GM12878 (cell line): ENCODE results near the gene KIRREL3. TPM values are rescaled to one million over a fixed set of nuclear protein-coding genes. Genes with fewer than 3 reads are reported as not detected.

Experiments used
- ATAC-seq: fragments of 200-7000 bp; cut with Tn5 transposase; 3 replicates; pipeline ENCODE4 v1.9.1; 2020; ENCODE audit warnings: mild to moderate bottlenecking, moderate library complexity
- BruUV-seq: library from RNA; stranded (reverse); fragments of 400-500 nt; replicated peaks from 2 replicates; lab custom pipeline; 2021; lab: Mats Ljungman, UMichigan
- CTCF ChIA-PET: fragments of 300-600 bp; sonication (Branson Sonifier 250); formaldehyde crosslinking; extraction: SDS; loops from one replicate; lab custom pipeline; 2021; ENCODE audit warnings: inconsistent platforms; lab: Yijun Ruan, JAX
- POLR2A ChIA-PET: fragments of 350-600 bp; formaldehyde crosslinking; extraction: SDS; loops from one replicate; lab custom pipeline; 2021; ENCODE audit warnings: inconsistent platforms; lab: Charles Lee
- RAD21 ChIA-PET: fragments of 300-600 bp; sonication (Branson Sonifier 250); formaldehyde crosslinking; loops from one replicate; lab custom pipeline; 2023; ENCODE audit warnings: antibody characterized with exemption; ENCODE audit not compliant: unreplicated experiment; lab: Charles Lee
- SMC1A ChIA-PET: fragments of 300-600 bp; sonication (Branson Sonifier 250); formaldehyde crosslinking; loops from one replicate; lab custom pipeline; 2023; ENCODE audit not compliant: unreplicated experiment, uncharacterized antibody; lab: Charles Lee
- DNase-seq: peaks from one replicate; pipeline ENCODE4 v3.0.0-alpha.2; 2011; ENCODE audit warnings: low read depth, low spot score
- FAIRE-seq: peaks from 3 replicates; lab custom pipeline; 2011; peaks lifted over from hg19 to GRCh38; lab: Jason Lieb, UNC
- H2AFZ ChIP-seq: 2 replicates; pipeline ENCODE4 v1.6.0; 2011; ENCODE audit warnings: low read depth, low read length, control low read depth; ENCODE audit not compliant: control insufficient read depth
- H3K27ac ChIP-seq: 2 replicates; pipeline ENCODE4 v1.5.1; 2011; ENCODE audit warnings: control low read depth; ENCODE audit not compliant: control insufficient read depth, insufficient read depth
- H3K27me3 ChIP-seq, 2 experiments: replicated peaks in 1 of 2; 2 replicates each; pipeline versions ENCODE4 v1.6.0 to v1.6.1; 2011; ENCODE audit warnings: low read length in 1 of 2; ENCODE audit not compliant: control insufficient read depth in 2 of 2, insufficient read depth in 2 of 2
- H3K36me3 ChIP-seq, 2 experiments: 2 replicates each; pipeline ENCODE4 v1.5.1; 2011; ENCODE audit warnings: low read length in 1 of 2; ENCODE audit not compliant: control insufficient read depth in 2 of 2, insufficient read depth in 2 of 2
- H3K4me1 ChIP-seq: 2 replicates; pipeline ENCODE4 v1.6.1; 2011; ENCODE audit warnings: mild to moderate bottlenecking, low read length, moderate library complexity, mixed read lengths; ENCODE audit not compliant: control insufficient read depth, insufficient read depth
- H3K4me2 ChIP-seq: 2 replicates; pipeline ENCODE4 v1.6.0; 2011; ENCODE audit warnings: control low read depth; ENCODE audit not compliant: control insufficient read depth, insufficient read depth
- H3K4me3 ChIP-seq: fragments of 200-600 bp; sonication (generic); 2 replicates; pipeline ENCODE4 v1.5.1; 2016
- H3K79me2 ChIP-seq: 2 replicates; pipeline ENCODE4 v1.6.0; 2011; ENCODE audit warnings: low read length; ENCODE audit not compliant: control insufficient read depth, insufficient read depth
- H3K9ac ChIP-seq: 2 replicates; pipeline ENCODE4 v1.8.0; 2011; ENCODE audit warnings: low read length, control low read depth, mixed read lengths; ENCODE audit not compliant: control insufficient read depth, insufficient read depth
- H3K9me3 ChIP-seq: replicated peaks from 3 replicates; pipeline ENCODE4 v1.5.1; 2011; ENCODE audit warnings: mild to moderate bottlenecking, low read length; ENCODE audit not compliant: control insufficient read depth, insufficient read depth
- H4K20me1 ChIP-seq: 2 replicates; pipeline ENCODE4 v1.6.0; 2011; ENCODE audit not compliant: control insufficient read depth, insufficient read depth
- MYC ChIP-seq: IDR thresholded peaks from 2 replicates; pipeline ENCODE4 v1.6.1; 2011; ENCODE audit warnings: mild to moderate bottlenecking, low read length, moderate library complexity, inconsistent platforms; ENCODE audit not compliant: insufficient read depth, insufficient replicate concordance, insufficient read length, severe bottlenecking
- TCF7 ChIP-seq: IDR thresholded peaks from 2 replicates; pipeline ENCODE4 v1.6.1; 2014; ENCODE audit warnings: antibody characterized with exemption, borderline replicate concordance
- ZNF24 ChIP-seq: fragments of 450-650 bp; IDR thresholded peaks from 2 replicates; pipeline ENCODE4 v1.6.1; 2017; ENCODE audit warnings: antibody characterized with exemption, mild to moderate bottlenecking
- WGBS: methylation state at CpG from one replicate; pipeline ENCODE4 v1.1.6; 2016; ENCODE audit warnings: low lambda C conversion rate; ENCODE audit not compliant: insufficient replicate concordance, insufficient coverage; ENCODE audit errors: missing lambda C conversion rate; 5-methylcytosine and 5-hydroxymethylcytosine counted together
- in situ Hi-C: fragments of 300-500 bp; cut with MboI; formaldehyde crosslinking; loops from 9 replicates; pipeline ENCODE4 v1.14.3; 2018; ENCODE audit warnings: mixed read lengths
- intact Hi-C: fragments of 100-400 bp; cut with micrococcal nuclease; formaldehyde crosslinking; loops from one replicate; pipeline ENCODE4 v1.14.2; 2022; ENCODE audit not compliant: unreplicated experiment
- polyA plus RNA-seq, 11 experiments: library from polyadenylated mRNA; depleted of rRNA in 4 of 11; unstranded in 6 of 11; stranded (reverse) in 5 of 11; fragments of >200 nt; fragmentation: Nextera tagmentation in 4 of 11; fragmentation: Illumina TruSeq in 1 of 11; extraction: Ambion mirVana in 4 of 11; extraction: Trizol in 1 of 11; gene quantifications; 1 replicate in 1 of 11; 2 replicates in 10 of 11; pipeline versions ENCODE4 v1.2.1 to v1.2.3, GENCODE V29; 2011 to 2016; ENCODE audit warnings: inconsistent platforms in 2 of 11, missing spikeins in 2 of 11, low read depth in 1 of 11
- total RNA-seq, 4 experiments: library from RNA; depleted of rRNA in 3 of 4; stranded (reverse); fragments of >200 nt in 3 of 4; fragmentation: Illumina TruSeq in 1 of 4; extraction: Trizol in 1 of 4; gene quantifications; 2 replicates each; pipeline versions ENCODE4 v1.2.1 to v1.2.3, GENCODE V29; 2013 to 2021
- TF ChIP-seq, protein P1 (sequence below): fragments of 450-650 bp; IDR thresholded peaks from 2 replicates; pipeline ENCODE4 v1.6.1; 2017; ENCODE audit warnings: mild to moderate bottlenecking, low read depth, inconsistent platforms; ENCODE audit not compliant: poor library complexity, severe bottlenecking

KIRREL3 gene
- total and polyA plus RNA-seq, 10 of the 15 experiments (the other 5 are each of a cell fraction or from before 2014, with no cell fraction given): under 0.01 TPM; not detected in 9

DNA sequence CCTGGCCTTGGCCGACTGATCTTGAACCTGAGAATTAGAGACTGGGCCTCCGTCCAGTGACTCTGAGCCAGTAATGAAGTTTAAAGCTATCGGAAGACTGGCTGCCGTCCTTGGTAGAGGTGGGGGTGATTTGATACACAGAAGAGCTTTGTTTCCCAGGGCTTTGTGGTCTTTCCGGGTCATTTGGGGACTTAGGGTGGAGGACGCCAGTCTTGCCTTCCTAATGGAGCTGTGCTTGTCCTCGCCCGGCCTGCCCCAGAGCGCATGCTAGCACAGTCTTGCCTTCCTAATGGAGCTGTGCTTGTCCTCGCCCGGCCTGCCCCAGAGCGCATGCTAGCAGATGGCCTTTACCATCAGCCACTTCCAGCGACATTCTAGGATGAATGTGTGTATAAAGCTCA lies 579.3 kb downstream of the KIRREL3 start:
- Histone ChIP-seq H3K4me2 (peak overlapping the region; percentile 5; the same call in 1 of the 2 replicates), H2AFZ (no peak overlapping the region), H4K20me1 (no peaks in the 10 kb centered on the region), H3K4me1 (peaks cover 13% of the 10 kb centered on the region), H3K79me2 (no peaks in the 10 kb centered on the region), H3K9ac (no peak overlapping the region), H3K36me3 (no peaks in the 10 kb centered on the region), H3K9me3 (no peaks in the 10 kb centered on the region; the same call in 2 of the 3 replicates), H3K27me3 (peaks cover 0 to 2% of the 10 kb centered on the region in 2 experiments; a peak in 2 of 4 replicates), H3K4me3 (no peak overlapping the region), H3K27ac (no peak overlapping the region)
- ChIA-PET RAD21 (interaction anchor here (2.4 kb wide), 2 partner anchors 59 to 110 kb away, joined by 8 to 16 read pairs; no protein-coding TSS in a partner anchor), CTCF (interaction anchor here (1.1 to 1.4 kb wide), 4 partner anchors 12 to 111 kb away, joined by 4 to 7 read pairs (median 6); no protein-coding TSS in a partner anchor), SMC1A (interaction anchor here (0.6 to 1.7 kb wide), 4 partner anchors 13 to 647 kb away, joined by 3 to 9 read pairs (median 3); no protein-coding TSS in a partner anchor), POLR2A (no interaction called here)
- FAIRE-seq: no peak
- no TSS peak for BruUV-seq
- 74% methylated on average over 13 of the region's 13 CpGs for WGBS
- in situ Hi-C loops (no loop called here), intact Hi-C loops (loop anchor here (2.0 kb wide), 1 partner anchor 110 kb away; no protein-coding TSS in a partner anchor)
- no peak for DNase-seq
- no peak for TF ChIP-seq MYC
- no peak for TF ChIP-seq ZNF24
- no peak for TF ChIP-seq TCF7
- TF ChIP-seq, protein P1, sequence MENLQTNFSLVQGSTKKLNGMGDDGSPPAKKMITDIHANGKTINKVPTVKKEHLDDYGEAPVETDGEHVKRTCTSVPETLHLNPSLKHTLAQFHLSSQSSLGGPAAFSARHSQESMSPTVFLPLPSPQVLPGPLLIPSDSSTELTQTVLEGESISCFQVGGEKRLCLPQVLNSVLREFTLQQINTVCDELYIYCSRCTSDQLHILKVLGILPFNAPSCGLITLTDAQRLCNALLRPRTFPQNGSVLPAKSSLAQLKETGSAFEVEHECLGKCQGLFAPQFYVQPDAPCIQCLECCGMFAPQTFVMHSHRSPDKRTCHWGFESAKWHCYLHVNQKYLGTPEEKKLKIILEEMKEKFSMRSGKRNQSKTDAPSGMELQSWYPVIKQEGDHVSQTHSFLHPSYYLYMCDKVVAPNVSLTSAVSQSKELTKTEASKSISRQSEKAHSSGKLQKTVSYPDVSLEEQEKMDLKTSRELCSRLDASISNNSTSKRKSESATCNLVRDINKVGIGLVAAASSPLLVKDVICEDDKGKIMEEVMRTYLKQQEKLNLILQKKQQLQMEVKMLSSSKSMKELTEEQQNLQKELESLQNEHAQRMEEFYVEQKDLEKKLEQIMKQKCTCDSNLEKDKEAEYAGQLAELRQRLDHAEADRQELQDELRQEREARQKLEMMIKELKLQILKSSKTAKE: no peak
- no peak for ATAC-seq
